K562 (cell line): Measurements from ENCODE around the gene BHLHE23. TPM values are rescaled to one million over a fixed set of nuclear protein-coding genes. Genes with fewer than 3 reads are reported as not detected.

Experiments
- CAMTA2 ChIP-seq: fragments of 250-450 bp; sonication (Bioruptor Pico); conservative IDR thresholded peaks from 2 replicates; pipeline ENCODE4 v1.5.1; 2022
- CXXC5 ChIP-seq: fragments of 250-450 bp; sonication (Bioruptor Pico); IDR thresholded peaks from 2 replicates; pipeline ENCODE4 v1.8.0; 2022; ENCODE audit warnings: inconsistent platforms, mild to moderate bottlenecking, moderate library complexity
- DDX20 ChIP-seq: fragments of 450-650 bp; IDR thresholded peaks from 2 replicates; pipeline ENCODE4 v1.6.1; 2016; ENCODE audit warnings: missing genetic modification characterization, low read depth, mild to moderate bottlenecking, missing compliant biosample characterization, moderate library complexity
- DMBX1 ChIP-seq: fragments of 250-450 bp; sonication (Bioruptor Pico); IDR thresholded peaks from 2 replicates; pipeline ENCODE4 v1.8.0; 2022; ENCODE audit warnings: inconsistent platforms, mild to moderate bottlenecking, moderate library complexity, borderline replicate concordance
- ELF1 ChIP-seq: fragments of 200-800 bp; sonication (Bioruptor generic); IDR thresholded peaks from 2 replicates; pipeline ENCODE4 v1.6.1; 2016; ENCODE audit warnings: missing genetic modification characterization, missing compliant biosample characterization
- ESRRA ChIP-seq: fragments of 450-650 bp; IDR thresholded peaks from 2 replicates; pipeline ENCODE4 v1.6.1; 2014; ENCODE audit warnings: low read depth, mild to moderate bottlenecking, moderate library complexity, borderline replicate concordance
- HCFC1 ChIP-seq: IDR thresholded peaks from 2 replicates; pipeline ENCODE4 v1.6.1; 2012; ENCODE audit warnings: low read depth, low read length, improper control_type of control experiment
- MYC ChIP-seq, 2 experiments: fragments of 250-450 bp in 1 of 2; sonication (Bioruptor Pico) in 1 of 2; IDR thresholded peaks; 2 replicates each; pipeline versions ENCODE4 v1.5.1 to v1.6.1; 2012 to 2021; ENCODE audit warnings: low read depth in 2 of 2, borderline replicate concordance in 1 of 2, improper control_type of control experiment in 1 of 2, low read length in 1 of 2, mild to moderate bottlenecking in 1 of 2, moderate library complexity in 1 of 2
- NCOA6 ChIP-seq: fragments of 450-650 bp; IDR thresholded peaks from 2 replicates; pipeline ENCODE4 v1.6.1; 2017; ENCODE audit warnings: mild to moderate bottlenecking
- NEUROD1 ChIP-seq: fragments of 150-350 bp; IDR thresholded peaks from 2 replicates; pipeline ENCODE4 v1.6.1; 2014; ENCODE audit warnings: borderline replicate concordance, low read length, low read depth; ENCODE audit not compliant: partially characterized antibody
- NR2C2 ChIP-seq, 2 experiments: fragments of 200-800 bp in 1 of 2; sonication (Bioruptor generic) in 1 of 2; sonication (generic) in 1 of 2; formaldehyde crosslinking in 1 of 2; IDR thresholded peaks; 2 replicates each; pipeline versions ENCODE4 v1.6.1 to v1.8.0; 2016 to 2022; ENCODE audit warnings: mild to moderate bottlenecking in 1 of 2, missing compliant biosample characterization in 1 of 2, missing genetic modification characterization in 1 of 2, missing genetic modification reagents in 1 of 2
- SMAD4 ChIP-seq: fragments of 250-450 bp; sonication (Bioruptor Pico); conservative IDR thresholded peaks from 2 replicates; pipeline ENCODE4 v1.8.0; 2021; ENCODE audit warnings: inconsistent platforms, mild to moderate bottlenecking, moderate library complexity
- STAT5B ChIP-seq: fragments of 250-450 bp; sonication (Bioruptor Pico); IDR thresholded peaks from 2 replicates; pipeline ENCODE4 v1.8.0; 2021; ENCODE audit warnings: mild to moderate bottlenecking, inconsistent platforms
- ZNF316 ChIP-seq: fragments of 450-650 bp; IDR thresholded peaks from 2 replicates; pipeline ENCODE4 v1.6.1; 2016
- ZSCAN29 ChIP-seq: fragments of 450-650 bp; IDR thresholded peaks from 2 replicates; pipeline ENCODE4 v1.6.1; 2017
- polyA plus RNA-seq, 8 experiments: library from polyadenylated mRNA; depleted of rRNA in 4 of 8; stranded (reverse) in 5 of 8; unstranded in 3 of 8; fragments of >200 nt; fragmentation: Nextera tagmentation in 2 of 8; fragmentation: Illumina TruSeq in 1 of 8; extraction: Ambion mirVana in 2 of 8; extraction: Trizol in 1 of 8; gene quantifications; 2 replicates each; pipeline versions ENCODE4 v1.2.1 to v1.2.3, GENCODE V29; 2011 to 2014; ENCODE audit warnings: inconsistent platforms in 1 of 8, missing spikeins in 1 of 8
- total RNA-seq, 7 experiments: library from RNA; depleted of rRNA in 6 of 7; stranded (reverse); fragments of >200 nt in 6 of 7; fragmentation: Illumina TruSeq in 2 of 7; extraction: Trizol in 2 of 7; gene quantifications; 2 replicates each; pipeline versions ENCODE4 v1.2.1 to v1.2.3, GENCODE V29; 2011 to 2021; ENCODE audit warnings: low replicate concordance in 1 of 7
- TF ChIP-seq, protein P1 (sequence below), 2 experiments: IDR thresholded peaks; 2 replicates each; pipeline ENCODE4 v1.6.1; 2011; ENCODE audit warnings: borderline replicate concordance in 1 of 2, control low read depth in 1 of 2, low read depth in 1 of 2, low read length in 1 of 2, mild to moderate bottlenecking in 1 of 2, mixed read lengths in 1 of 2, moderate library complexity in 1 of 2; ENCODE audit not compliant: insufficient read depth in 1 of 2, insufficient read length in 1 of 2, poor library complexity in 1 of 2, severe bottlenecking in 1 of 2; ENCODE audit errors: extremely low read depth in 1 of 2
- TF ChIP-seq, protein P2 (sequence below): fragments of 200-800 bp; sonication (Bioruptor generic); IDR thresholded peaks from 2 replicates; pipeline ENCODE4 v1.6.1; 2017; ENCODE audit warnings: missing genetic modification characterization, missing compliant biosample characterization
- TF ChIP-seq, protein P3 (sequence below): fragments of 450-650 bp; IDR thresholded peaks from 2 replicates; pipeline ENCODE4 v1.6.1; 2016
- TF ChIP-seq, protein P4 (sequence below), 3 experiments: fragments of 200-800 bp in 1 of 3; sonication (Bioruptor generic) in 1 of 3; sonication (generic) in 1 of 3; formaldehyde crosslinking in 1 of 3; IDR thresholded peaks; 2 replicates each; pipeline versions ENCODE4 v1.6.1 to v1.8.0; 2016 to 2022; ENCODE audit warnings: mild to moderate bottlenecking in 2 of 3, missing compliant biosample characterization in 2 of 3, missing genetic modification characterization in 2 of 3, missing genetic modification reagents in 1 of 3

The BHLHE23 gene
- total and polyA plus RNA-seq, 9 of the 15 experiments (the other 6 are each of a cell fraction or from before 2014, with no cell fraction given), result not detected

DNA sequence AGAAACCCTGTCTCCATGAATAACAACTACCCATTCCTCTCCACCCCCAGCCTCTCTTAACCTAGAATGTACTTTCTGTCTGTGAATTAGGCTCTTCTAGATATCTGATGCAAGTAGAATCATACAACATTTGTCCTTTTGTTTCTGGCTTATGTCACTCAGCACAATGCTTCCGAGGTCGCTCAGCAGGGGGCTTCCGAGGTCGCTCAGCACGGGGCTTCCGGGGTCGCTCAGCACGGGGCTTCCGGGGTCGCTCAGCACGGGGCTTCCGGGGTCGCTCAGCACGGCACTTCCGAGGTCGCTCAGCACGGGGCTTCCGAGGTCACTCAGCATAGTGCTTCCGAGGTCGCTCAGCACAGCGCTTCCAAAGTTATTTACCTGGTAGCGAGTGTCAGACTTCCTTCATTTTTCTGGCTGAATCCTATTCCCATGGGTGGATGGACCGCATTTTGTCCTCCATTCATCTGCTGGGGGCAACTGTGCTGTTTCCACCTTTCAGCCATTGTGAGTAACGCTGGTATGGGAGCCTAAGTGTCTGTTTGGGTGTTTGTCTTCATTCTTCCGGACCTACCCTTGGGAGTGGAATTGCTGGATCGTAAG lies 31.0 kb upstream of the BHLHE23 start (continued):
- TF ChIP-seq, protein P1, sequence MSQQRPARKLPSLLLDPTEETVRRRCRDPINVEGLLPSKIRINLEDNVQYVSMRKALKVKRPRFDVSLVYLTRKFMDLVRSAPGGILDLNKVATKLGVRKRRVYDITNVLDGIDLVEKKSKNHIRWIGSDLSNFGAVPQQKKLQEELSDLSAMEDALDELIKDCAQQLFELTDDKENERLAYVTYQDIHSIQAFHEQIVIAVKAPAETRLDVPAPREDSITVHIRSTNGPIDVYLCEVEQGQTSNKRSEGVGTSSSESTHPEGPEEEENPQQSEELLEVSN (IDR thresholded peaks at IDR 0.05; ENCODE audit: borderline replicate concordance in 1 of 2, extremely low read depth in 1 of 2, insufficient read depth in 1 of 2, insufficient read length in 1 of 2, low read depth in 1 of 2, low read length in 1 of 2, poor library complexity in 1 of 2, severe bottlenecking in 1 of 2), result peak in 1 of 2 experiments; percentile 10
- TF ChIP-seq, protein P2, sequence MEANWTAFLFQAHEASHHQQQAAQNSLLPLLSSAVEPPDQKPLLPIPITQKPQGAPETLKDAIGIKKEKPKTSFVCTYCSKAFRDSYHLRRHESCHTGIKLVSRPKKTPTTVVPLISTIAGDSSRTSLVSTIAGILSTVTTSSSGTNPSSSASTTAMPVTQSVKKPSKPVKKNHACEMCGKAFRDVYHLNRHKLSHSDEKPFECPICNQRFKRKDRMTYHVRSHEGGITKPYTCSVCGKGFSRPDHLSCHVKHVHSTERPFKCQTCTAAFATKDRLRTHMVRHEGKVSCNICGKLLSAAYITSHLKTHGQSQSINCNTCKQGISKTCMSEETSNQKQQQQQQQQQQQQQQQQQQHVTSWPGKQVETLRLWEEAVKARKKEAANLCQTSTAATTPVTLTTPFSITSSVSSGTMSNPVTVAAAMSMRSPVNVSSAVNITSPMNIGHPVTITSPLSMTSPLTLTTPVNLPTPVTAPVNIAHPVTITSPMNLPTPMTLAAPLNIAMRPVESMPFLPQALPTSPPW (CRISPR knock-in tag), result peak; percentile 40
- TF ChIP-seq, protein P3, sequence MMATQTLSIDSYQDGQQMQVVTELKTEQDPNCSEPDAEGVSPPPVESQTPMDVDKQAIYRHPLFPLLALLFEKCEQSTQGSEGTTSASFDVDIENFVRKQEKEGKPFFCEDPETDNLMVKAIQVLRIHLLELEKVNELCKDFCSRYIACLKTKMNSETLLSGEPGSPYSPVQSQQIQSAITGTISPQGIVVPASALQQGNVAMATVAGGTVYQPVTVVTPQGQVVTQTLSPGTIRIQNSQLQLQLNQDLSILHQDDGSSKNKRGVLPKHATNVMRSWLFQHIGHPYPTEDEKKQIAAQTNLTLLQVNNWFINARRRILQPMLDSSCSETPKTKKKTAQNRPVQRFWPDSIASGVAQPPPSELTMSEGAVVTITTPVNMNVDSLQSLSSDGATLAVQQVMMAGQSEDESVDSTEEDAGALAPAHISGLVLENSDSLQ, result peak; percentile 48
- no peak for TF ChIP-seq ZSCAN29
- peak; percentile 93 for TF ChIP-seq NR2C2 (CRISPR knock-in tag; IDR thresholded peaks at IDR 0.05)
- TF ChIP-seq NR2C2 (tag; IDR thresholded peaks at IDR 0.05), result peak; percentile 98
- peak; percentile 47; the same call in 1 of the 2 replicates for TF ChIP-seq SMAD4 (CRISPR knock-in tag)
- TF ChIP-seq, protein P4, sequence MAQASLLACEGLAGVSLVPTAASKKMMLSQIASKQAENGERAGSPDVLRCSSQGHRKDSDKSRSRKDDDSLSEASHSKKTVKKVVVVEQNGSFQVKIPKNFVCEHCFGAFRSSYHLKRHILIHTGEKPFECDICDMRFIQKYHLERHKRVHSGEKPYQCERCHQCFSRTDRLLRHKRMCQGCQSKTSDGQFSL (CRISPR knock-in tag; IDR thresholded peaks at IDR 0.05), result no peak
- TF ChIP-seq, protein P4 (tag; IDR thresholded peaks at IDR 0.05), result no peak
- no peak for TF ChIP-seq NCOA6
- no peak for TF ChIP-seq DDX20
- peak; percentile 53; the same call in 1 of the 2 replicates for TF ChIP-seq ESRRA
- no peak for TF ChIP-seq STAT5B (CRISPR knock-in tag)
- peak; percentile 39; the same call in 1 of the 2 replicates for TF ChIP-seq MYC (IDR thresholded peaks at IDR 0.05; ENCODE audit: low read depth, low read length)
- no peak for TF ChIP-seq MYC (CRISPR knock-in tag; IDR thresholded peaks at IDR 0.05; ENCODE audit: borderline replicate concordance, low read depth)
- peak; percentile 60 for TF ChIP-seq CXXC5 (CRISPR knock-in tag)
- TF ChIP-seq HCFC1, result peak; percentile 53
- TF ChIP-seq DMBX1 (CRISPR knock-in tag), result peak; percentile 85; the same call in 1 of the 2 replicates
- no peak for TF ChIP-seq NEUROD1
- TF ChIP-seq CAMTA2 (CRISPR knock-in tag), result no peak
- TF ChIP-seq ELF1 (tag), result peak; percentile 94
- TF ChIP-seq ZNF316, result no peak
